HG02763 (cell line): ENCODE results near the gene VIT.

Experiments used
- ATAC-seq: cut with Tn5 transposase; IDR thresholded peaks from one replicate; pipeline ENCODE4 v1.9.1; 2021; ENCODE audit warnings: mild to moderate bottlenecking, moderate library complexity; ENCODE audit not compliant: unreplicated experiment

Gene VIT

GRCh38 chr2:36849265-36849664 is 152.8 kb downstream of the VIT start:
- ATAC-seq, result no peak

GRCh38 chr2:36854241-36854640 is 157.7 kb downstream of the VIT start:
- no peak for ATAC-seq

GRCh38 chr2:36855429-36855828 is 158.9 kb downstream of the VIT start:
- ATAC-seq, result no peak

GRCh38 chr2:36857713-36858112 is 161.2 kb downstream of the VIT start:
- no peak for ATAC-seq

GRCh38 chr2:36858551-36859365 is 162.3 kb downstream of the VIT start:
- ATAC-seq, result no peak

GRCh38 chr2:36859366-36859792 is 162.9 kb downstream of the VIT start:
- no peak for ATAC-seq

GRCh38 chr2:36861896-36862295 is 165.4 kb downstream of the VIT start:
- ATAC-seq, result no peak
